Colonic mucosa (tissue), 4 donors: Measurements from ENCODE around the gene PRKAG2. TPM values are rescaled to one million over a fixed set of nuclear protein-coding genes. Genes with fewer than 3 reads are reported as not detected.

ENCODE experiments used
- DNase-seq: peaks from one replicate; pipeline ENCODE4 v3.0.0-alpha.2; 2020
- H3K27ac ChIP-seq: fragments of 200-600 bp; one replicate; pipeline ENCODE4 v1.8.0; 2021
- H3K27me3 ChIP-seq: fragments of 200-600 bp; one replicate; pipeline ENCODE4 v1.8.0; 2021
- H3K36me3 ChIP-seq: fragments of 200-600 bp; one replicate; pipeline ENCODE4 v1.8.0; 2021
- H3K4me1 ChIP-seq: fragments of 200-600 bp; one replicate; pipeline ENCODE4 v1.8.0; 2021; ENCODE audit warnings: mild to moderate bottlenecking
- H3K4me3 ChIP-seq: fragments of 200-600 bp; one replicate; pipeline ENCODE4 v1.8.0; 2021
- H3K9ac ChIP-seq, 2 donors: one replicate each; pipeline ENCODE4 v1.7.0; 2013; ENCODE audit warnings: control low read depth in 2 of 2, low read depth in 2 of 2, low read length in 2 of 2
- H3K9me3 ChIP-seq: fragments of 200-600 bp; one replicate; pipeline ENCODE4 v1.8.0; 2021
- intact Hi-C: fragments of 100-400 bp; cut with DNase I; formaldehyde crosslinking; loops from one replicate; pipeline ENCODE4 v1.14.1; 2022
- total RNA-seq, 2 donors: library from RNA; stranded (reverse); fragmentation: NEBNext Ultra II Directional in 1 of 2; extraction: Animal tissue kit (Norgen Biotek cat#: 25700) in 1 of 2; gene quantifications; one replicate each; pipeline ENCODE4 v1.2.1, GENCODE V29; 2021
- TF ChIP-seq, protein P1 (sequence below): fragments of 200-600 bp; IDR thresholded peaks from one replicate; pipeline ENCODE4 v1.8.0; 2022; ENCODE audit warnings: antibody characterized with exemption, mild to moderate bottlenecking
- donor health status: healthy.
- donor health status: DM: no; HTN: no; CAD: no.
- donor health status: DM: no; HTN: no; CAD: no.

Gene PRKAG2
- total RNA-seq, 2 donors from 2014 or later, result 36.3 to 42.0 TPM

- DNase-seq, result no peak
- H3K9me3 ChIP-seq, result no peaks in the 10 kb centered on the region
- peaks cover 2% of the 10 kb centered on the region for H3K4me1 ChIP-seq
- TF ChIP-seq, protein P1, sequence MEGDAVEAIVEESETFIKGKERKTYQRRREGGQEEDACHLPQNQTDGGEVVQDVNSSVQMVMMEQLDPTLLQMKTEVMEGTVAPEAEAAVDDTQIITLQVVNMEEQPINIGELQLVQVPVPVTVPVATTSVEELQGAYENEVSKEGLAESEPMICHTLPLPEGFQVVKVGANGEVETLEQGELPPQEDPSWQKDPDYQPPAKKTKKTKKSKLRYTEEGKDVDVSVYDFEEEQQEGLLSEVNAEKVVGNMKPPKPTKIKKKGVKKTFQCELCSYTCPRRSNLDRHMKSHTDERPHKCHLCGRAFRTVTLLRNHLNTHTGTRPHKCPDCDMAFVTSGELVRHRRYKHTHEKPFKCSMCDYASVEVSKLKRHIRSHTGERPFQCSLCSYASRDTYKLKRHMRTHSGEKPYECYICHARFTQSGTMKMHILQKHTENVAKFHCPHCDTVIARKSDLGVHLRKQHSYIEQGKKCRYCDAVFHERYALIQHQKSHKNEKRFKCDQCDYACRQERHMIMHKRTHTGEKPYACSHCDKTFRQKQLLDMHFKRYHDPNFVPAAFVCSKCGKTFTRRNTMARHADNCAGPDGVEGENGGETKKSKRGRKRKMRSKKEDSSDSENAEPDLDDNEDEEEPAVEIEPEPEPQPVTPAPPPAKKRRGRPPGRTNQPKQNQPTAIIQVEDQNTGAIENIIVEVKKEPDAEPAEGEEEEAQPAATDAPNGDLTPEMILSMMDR, result no peak
- H3K4me3 ChIP-seq, result no peak overlapping the region
- no peak overlapping the region for H3K9ac ChIP-seq
- no peaks in the 10 kb centered on the region for H3K27me3 ChIP-seq
- H3K27ac ChIP-seq, result no peak overlapping the region
- intact Hi-C loops, result no loop called here
- no peaks in the 10 kb centered on the region for H3K36me3 ChIP-seq
Observed at GRCh38 chr7:151732292-151732691, 144.6 kb downstream of the PRKAG2 start.

DNA sequence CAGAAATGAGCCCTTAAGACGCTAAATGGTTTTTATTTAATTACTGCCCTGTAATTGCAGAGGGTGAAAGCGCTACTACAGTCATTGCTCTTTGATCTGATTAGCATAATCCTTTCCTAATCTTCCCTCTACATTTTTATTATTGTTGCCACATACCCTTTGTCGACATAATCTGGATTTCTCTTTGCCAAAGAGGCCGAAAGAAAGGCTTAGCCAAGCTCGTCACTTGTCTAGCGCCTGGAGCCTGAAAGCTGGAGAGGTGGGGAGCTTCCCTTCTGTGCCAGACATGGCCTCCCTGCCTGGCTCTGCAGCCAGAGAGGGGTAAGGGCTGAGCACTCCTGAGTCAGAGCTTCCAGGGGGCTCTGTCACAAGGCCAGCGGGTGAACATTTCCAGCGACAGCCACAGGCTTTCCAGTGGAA, 145.9 kb downstream of the PRKAG2 start:
- peaks cover 5% of the 10 kb centered on the region for H3K4me1 ChIP-seq
- H3K4me3 ChIP-seq, result no peak overlapping the region
- no peak overlapping the region for H3K27ac ChIP-seq
- H3K9me3 ChIP-seq, result no peaks in the 10 kb centered on the region
- H3K9ac ChIP-seq, result no peak overlapping the region
- TF ChIP-seq, protein P1, result no peak
- no peaks in the 10 kb centered on the region for H3K27me3 ChIP-seq
- intact Hi-C loops, result no loop called here
- no peak for DNase-seq
- H3K36me3 ChIP-seq, result no peaks in the 10 kb centered on the region

GRCh38 chr7:151730591-151730990, 146.3 kb downstream of the PRKAG2 start:
- H3K27ac ChIP-seq, result no peak overlapping the region
- TF ChIP-seq, protein P1, result no peak
- intact Hi-C loops, result no loop called here

GRCh38 chr7:151729521-151729921, 147.4 kb downstream of the PRKAG2 start:
- TF ChIP-seq, protein P1, result no peak

More at GRCh38 chr7:151730591-151730990, 146.3 kb downstream of the PRKAG2 start:
- H3K9me3 ChIP-seq, result no peaks in the 10 kb centered on the region
- H3K9ac ChIP-seq, result no peak overlapping the region
- no peaks in the 10 kb centered on the region for H3K27me3 ChIP-seq
- DNase-seq, result no peak
- no peak overlapping the region for H3K4me3 ChIP-seq
- no peaks in the 10 kb centered on the region for H3K36me3 ChIP-seq
- peaks cover 5% of the 10 kb centered on the region for H3K4me1 ChIP-seq

GRCh38 chr7:151728746-151729145, 148.2 kb downstream of the PRKAG2 start:
- Histone ChIP-seq H3K9ac (no peak overlapping the region), H3K36me3 (no peaks in the 10 kb centered on the region)

More at GRCh38 chr7:151729521-151729921, 147.4 kb downstream of the PRKAG2 start:
- Histone ChIP-seq H3K4me1 (peaks cover 5% of the 10 kb centered on the region), H3K27ac (no peak overlapping the region), H3K27me3 (no peaks in the 10 kb centered on the region), H3K36me3 (no peaks in the 10 kb centered on the region), H3K9ac (no peak overlapping the region), H3K4me3 (no peak overlapping the region), H3K9me3 (no peaks in the 10 kb centered on the region)
- DNase-seq, result no peak
- intact Hi-C loops, result no loop called here

More at GRCh38 chr7:151728746-151729145, 148.2 kb downstream of the PRKAG2 start:
- Histone ChIP-seq H3K4me3 (no peak overlapping the region), H3K27me3 (no peaks in the 10 kb centered on the region), H3K9me3 (no peaks in the 10 kb centered on the region), H3K4me1 (peaks cover 5% of the 10 kb centered on the region), H3K27ac (no peak overlapping the region)
- intact Hi-C loops, result no loop called here
- DNase-seq, result no peak
- TF ChIP-seq, protein P1, result no peak
